Measurements from ENCODE around the gene IFIT2.
A peak's percentile ranks its signal among the peaks of the same experiment; 100 is the strongest.
"Not testable (repeated sequence)": the region's sequence is repeated elsewhere in the genome, so short reads cannot be mapped to it uniquely, and the experiment has no call there.

The IFIT2 gene

GRCh38 chr10:89301721-89302445, at the start of gene IFIT2:
TSS of gene IFIT2 (plus strand) at chr10:89302046. CDS start at chr10:89302124, 78 bp downstream.
- peak; percentile 31 for DNase-seq (ENCODE audit: extremely low spot score)
- POLR2A ChIA-PET = interaction anchor here (1.5 kb wide), 1 partner anchor 26 kb away, joined by 3 read pairs; the partner anchor contains the start of gene IFIT3
- TF ChIP-seq HDGF (IDR thresholded peaks at IDR 0.05; ENCODE audit: borderline replicate concordance) (no peak), ARNT (IDR thresholded peaks at IDR 0.05) (no peak), TARDBP (IDR thresholded peaks at IDR 0.05) (no peak), SP1 (IDR thresholded peaks at IDR 0.05) (no peak), LEF1 (IDR thresholded peaks at IDR 0.05; ENCODE audit: borderline replicate concordance) (no peak), SUZ12 (IDR thresholded peaks at IDR 0.05) (no peak), L3MBTL2 (conservative IDR thresholded peaks at IDR 0.05) (no peak), FOXA1 (IDR thresholded peaks at IDR 0.05) (no peak), NFRKB (IDR thresholded peaks at IDR 0.05) (no peak), FOXK2 (IDR thresholded peaks at IDR 0.05) (no peak)
- CTCF ChIA-PET = interaction anchor here (0.6 to 1.1 kb wide), 3 partner anchors 88 to 1128 kb away, joined by 3 to 4 read pairs (median 4); no protein-coding TSS in a partner anchor

GRCh38 chr10:89252225-89252585, 49.6 kb upstream of the IFIT2 start:
- POLR2A ChIA-PET = interaction anchor here (1.2 kb wide), 1 partner anchor 76 kb away, joined by 3 read pairs; the partner anchor contains the start of gene IFIT3

GRCh38 chr10:89255091-89255579, 46.7 kb upstream of the IFIT2 start:
- POLR2A ChIA-PET; DNase-seq (ENCODE audit: extremely low spot score); CTCF ChIA-PET: not testable (repeated sequence)

More at GRCh38 chr10:89252225-89252585, 49.6 kb upstream of the IFIT2 start:
- CTCF ChIA-PET = no interaction called here
- TF ChIP-seq CTBP1 (IDR thresholded peaks at IDR 0.05; ENCODE audit: borderline replicate concordance) = no peak
- TF ChIP-seq LEF1 (IDR thresholded peaks at IDR 0.05; ENCODE audit: borderline replicate concordance) = no peak
- no peak for TF ChIP-seq FOXM1 (IDR thresholded peaks at IDR 0.05; ENCODE audit: borderline replicate concordance)
- TF ChIP-seq TARDBP (IDR thresholded peaks at IDR 0.05) = no peak
- TF ChIP-seq, protein P1, sequence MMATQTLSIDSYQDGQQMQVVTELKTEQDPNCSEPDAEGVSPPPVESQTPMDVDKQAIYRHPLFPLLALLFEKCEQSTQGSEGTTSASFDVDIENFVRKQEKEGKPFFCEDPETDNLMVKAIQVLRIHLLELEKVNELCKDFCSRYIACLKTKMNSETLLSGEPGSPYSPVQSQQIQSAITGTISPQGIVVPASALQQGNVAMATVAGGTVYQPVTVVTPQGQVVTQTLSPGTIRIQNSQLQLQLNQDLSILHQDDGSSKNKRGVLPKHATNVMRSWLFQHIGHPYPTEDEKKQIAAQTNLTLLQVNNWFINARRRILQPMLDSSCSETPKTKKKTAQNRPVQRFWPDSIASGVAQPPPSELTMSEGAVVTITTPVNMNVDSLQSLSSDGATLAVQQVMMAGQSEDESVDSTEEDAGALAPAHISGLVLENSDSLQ (IDR thresholded peaks at IDR 0.05) = no peak
- no peak for TF ChIP-seq ZNF384 (IDR thresholded peaks at IDR 0.05)
- TF ChIP-seq HDGF (IDR thresholded peaks at IDR 0.05; ENCODE audit: borderline replicate concordance) = no peak
- no peak for DNase-seq (ENCODE audit: extremely low spot score)

- DNase-seq (ENCODE audit: extremely low spot score) = no peak
- POLR2A ChIA-PET = no interaction called here
- TF ChIP-seq FOXK2 (IDR thresholded peaks at IDR 0.05) (no peak), FOXA1 (IDR thresholded peaks at IDR 0.05) (no peak), NFRKB (IDR thresholded peaks at IDR 0.05) (no peak), ELF4 (IDR thresholded peaks at IDR 0.05) (no peak), LEF1 (IDR thresholded peaks at IDR 0.05; ENCODE audit: borderline replicate concordance) (no peak), ARNT (IDR thresholded peaks at IDR 0.05) (no peak), FOXM1 (IDR thresholded peaks at IDR 0.05; ENCODE audit: borderline replicate concordance) (no peak), SP1 (IDR thresholded peaks at IDR 0.05) (no peak), TARDBP (IDR thresholded peaks at IDR 0.05) (no peak), L3MBTL2 (conservative IDR thresholded peaks at IDR 0.05) (no peak), BHLHE40 (IDR thresholded peaks at IDR 0.05; ENCODE audit: borderline replicate concordance) (no peak), CTBP1 (IDR thresholded peaks at IDR 0.05; ENCODE audit: borderline replicate concordance) (no peak), HDGF (IDR thresholded peaks at IDR 0.05; ENCODE audit: borderline replicate concordance) (no peak), ZNF384 (IDR thresholded peaks at IDR 0.05) (no peak), SUZ12 (IDR thresholded peaks at IDR 0.05) (no peak)
- TF ChIP-seq, protein P1 (IDR thresholded peaks at IDR 0.05) = no peak
- CTCF ChIA-PET = no interaction called here
Measured at GRCh38 chr10:89255793-89256192, 46.1 kb upstream of the IFIT2 start.

DNA sequence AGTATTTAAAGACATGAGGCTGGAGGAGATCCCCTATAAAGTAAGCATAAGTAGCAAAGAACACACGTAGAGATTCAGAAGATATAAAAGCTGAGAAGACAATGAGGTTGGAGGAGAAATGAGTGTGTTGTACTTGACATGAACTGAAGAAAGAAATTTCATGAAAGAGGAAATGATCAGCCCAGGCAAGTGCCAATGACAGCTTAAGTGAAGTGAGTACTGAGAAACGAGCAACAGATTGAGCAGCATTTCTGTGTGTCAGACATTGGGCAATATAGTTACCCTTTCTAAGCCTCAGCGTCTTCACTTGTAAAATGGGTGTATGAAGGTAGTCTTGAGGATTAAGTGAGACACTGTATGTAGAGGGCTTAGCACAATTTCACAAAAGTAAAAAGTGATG, 45.5 kb upstream of the IFIT2 start:
- DNase-seq (ENCODE audit: extremely low spot score) = no peak
- ChIA-PET POLR2A (no interaction called here), CTCF (no interaction called here)
- TF ChIP-seq FOXM1 (IDR thresholded peaks at IDR 0.05; ENCODE audit: borderline replicate concordance) (no peak), HDGF (IDR thresholded peaks at IDR 0.05; ENCODE audit: borderline replicate concordance) (no peak), FOXK2 (IDR thresholded peaks at IDR 0.05) (no peak), NFRKB (IDR thresholded peaks at IDR 0.05) (no peak), ZNF384 (IDR thresholded peaks at IDR 0.05) (no peak), BHLHE40 (IDR thresholded peaks at IDR 0.05; ENCODE audit: borderline replicate concordance) (no peak)

- no peak for DNase-seq (ENCODE audit: extremely low spot score)
- TF ChIP-seq CTBP1 (IDR thresholded peaks at IDR 0.05; ENCODE audit: borderline replicate concordance) (no peak), ARNT (IDR thresholded peaks at IDR 0.05) (no peak), NFRKB (IDR thresholded peaks at IDR 0.05) (no peak)
- CTCF ChIA-PET = no interaction called here
- POLR2A ChIA-PET = no interaction called here
Measured at GRCh38 chr10:89256962-89257361, 44.9 kb upstream of the IFIT2 start.

- DNase-seq (ENCODE audit: extremely low spot score) = no peak
- TF ChIP-seq SP1 (IDR thresholded peaks at IDR 0.05) = no peak
- TF ChIP-seq ZNF384 (IDR thresholded peaks at IDR 0.05) = no peak
- TF ChIP-seq, protein P1 (IDR thresholded peaks at IDR 0.05) = no peak
- no peak for TF ChIP-seq ELF4 (IDR thresholded peaks at IDR 0.05)
- no peak for TF ChIP-seq FOXM1 (IDR thresholded peaks at IDR 0.05; ENCODE audit: borderline replicate concordance)
- TF ChIP-seq BHLHE40 (IDR thresholded peaks at IDR 0.05; ENCODE audit: borderline replicate concordance) = no peak
- TF ChIP-seq L3MBTL2 (conservative IDR thresholded peaks at IDR 0.05) = no peak
- TF ChIP-seq LEF1 (IDR thresholded peaks at IDR 0.05; ENCODE audit: borderline replicate concordance) = no peak
- TF ChIP-seq FOXK2 (IDR thresholded peaks at IDR 0.05) = no peak
- no peak for TF ChIP-seq SUZ12 (IDR thresholded peaks at IDR 0.05)
- TF ChIP-seq CTBP1 (IDR thresholded peaks at IDR 0.05; ENCODE audit: borderline replicate concordance) = no peak
- TF ChIP-seq TARDBP (IDR thresholded peaks at IDR 0.05) = no peak
- TF ChIP-seq NFRKB (IDR thresholded peaks at IDR 0.05) = no peak
- no peak for TF ChIP-seq HDGF (IDR thresholded peaks at IDR 0.05; ENCODE audit: borderline replicate concordance)
- TF ChIP-seq ARNT (IDR thresholded peaks at IDR 0.05) = no peak
- TF ChIP-seq FOXA1 (IDR thresholded peaks at IDR 0.05) = no peak
- ChIA-PET POLR2A (no interaction called here), CTCF (no interaction called here)
Measured at GRCh38 chr10:89257581-89257980, 44.3 kb upstream of the IFIT2 start.
